PFSK-1 (cell line): Measurements from ENCODE around the gene FGD4.

Source experiments
- REST ChIP-seq, 2 experiments: IDR thresholded peaks; 2 replicates each; pipeline versions ENCODE4 v1.6.1 to v1.8.0; 2011 to 2012; ENCODE audit warnings: low read depth in 2 of 2, low read length in 2 of 2, control low read depth in 1 of 2, inconsistent platforms in 1 of 2, mild to moderate bottlenecking in 1 of 2, moderate library complexity in 1 of 2; ENCODE audit not compliant: insufficient read depth in 1 of 2
- SIN3A ChIP-seq: IDR thresholded peaks from 2 replicates; pipeline ENCODE4 v1.6.1; 2012; ENCODE audit warnings: mild to moderate bottlenecking, low read length, moderate library complexity, borderline replicate concordance; ENCODE audit not compliant: insufficient read depth

- TF ChIP-seq SIN3A, result no peak
- no peak for TF ChIP-seq REST (IDR thresholded peaks at IDR 0.05; ENCODE audit: insufficient read depth in 1 of 2, low read depth in 2 of 2, low read length in 2 of 2)
Observed at GRCh38 chr12:32496946-32497345, 97.6 kb downstream of the FGD4 start.
